ENCODE results near the gene POLE2. TPM values are rescaled to one million over a fixed set of nuclear protein-coding genes. Genes with fewer than 3 reads are reported as not detected.

The POLE2 gene
- total and polyA plus RNA-seq, 2 of the 13 experiments (the other 11 are each of a cell fraction or from before 2014, with no cell fraction given): 16.6 to 37.0 TPM

DNA sequence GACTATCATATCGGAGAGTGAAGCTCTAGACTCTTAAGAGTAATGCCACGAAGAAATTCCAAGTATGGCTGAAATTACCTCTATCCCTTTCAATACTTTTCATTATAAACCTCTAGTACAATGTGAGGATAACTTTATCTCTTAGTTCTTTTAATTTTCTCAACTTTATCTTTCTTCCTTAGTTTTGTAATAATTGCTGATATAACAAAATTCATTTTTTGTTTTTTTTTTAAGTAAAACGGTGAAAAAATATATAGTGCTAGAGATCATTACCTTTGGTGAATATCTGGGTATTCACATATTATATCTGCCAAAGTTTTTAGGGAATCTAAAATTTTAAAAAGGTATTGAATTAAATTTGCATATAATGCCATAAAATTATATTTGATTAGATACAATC, 33.5 kb downstream of the POLE2 start:
- in situ Hi-C loops (cut with HindIII; ENCODE audit: extremely low pct_ligation_motif_present, low pct_unique_long_range_greater_than_20kb): no loop called here
- TF ChIP-seq, protein P1, sequence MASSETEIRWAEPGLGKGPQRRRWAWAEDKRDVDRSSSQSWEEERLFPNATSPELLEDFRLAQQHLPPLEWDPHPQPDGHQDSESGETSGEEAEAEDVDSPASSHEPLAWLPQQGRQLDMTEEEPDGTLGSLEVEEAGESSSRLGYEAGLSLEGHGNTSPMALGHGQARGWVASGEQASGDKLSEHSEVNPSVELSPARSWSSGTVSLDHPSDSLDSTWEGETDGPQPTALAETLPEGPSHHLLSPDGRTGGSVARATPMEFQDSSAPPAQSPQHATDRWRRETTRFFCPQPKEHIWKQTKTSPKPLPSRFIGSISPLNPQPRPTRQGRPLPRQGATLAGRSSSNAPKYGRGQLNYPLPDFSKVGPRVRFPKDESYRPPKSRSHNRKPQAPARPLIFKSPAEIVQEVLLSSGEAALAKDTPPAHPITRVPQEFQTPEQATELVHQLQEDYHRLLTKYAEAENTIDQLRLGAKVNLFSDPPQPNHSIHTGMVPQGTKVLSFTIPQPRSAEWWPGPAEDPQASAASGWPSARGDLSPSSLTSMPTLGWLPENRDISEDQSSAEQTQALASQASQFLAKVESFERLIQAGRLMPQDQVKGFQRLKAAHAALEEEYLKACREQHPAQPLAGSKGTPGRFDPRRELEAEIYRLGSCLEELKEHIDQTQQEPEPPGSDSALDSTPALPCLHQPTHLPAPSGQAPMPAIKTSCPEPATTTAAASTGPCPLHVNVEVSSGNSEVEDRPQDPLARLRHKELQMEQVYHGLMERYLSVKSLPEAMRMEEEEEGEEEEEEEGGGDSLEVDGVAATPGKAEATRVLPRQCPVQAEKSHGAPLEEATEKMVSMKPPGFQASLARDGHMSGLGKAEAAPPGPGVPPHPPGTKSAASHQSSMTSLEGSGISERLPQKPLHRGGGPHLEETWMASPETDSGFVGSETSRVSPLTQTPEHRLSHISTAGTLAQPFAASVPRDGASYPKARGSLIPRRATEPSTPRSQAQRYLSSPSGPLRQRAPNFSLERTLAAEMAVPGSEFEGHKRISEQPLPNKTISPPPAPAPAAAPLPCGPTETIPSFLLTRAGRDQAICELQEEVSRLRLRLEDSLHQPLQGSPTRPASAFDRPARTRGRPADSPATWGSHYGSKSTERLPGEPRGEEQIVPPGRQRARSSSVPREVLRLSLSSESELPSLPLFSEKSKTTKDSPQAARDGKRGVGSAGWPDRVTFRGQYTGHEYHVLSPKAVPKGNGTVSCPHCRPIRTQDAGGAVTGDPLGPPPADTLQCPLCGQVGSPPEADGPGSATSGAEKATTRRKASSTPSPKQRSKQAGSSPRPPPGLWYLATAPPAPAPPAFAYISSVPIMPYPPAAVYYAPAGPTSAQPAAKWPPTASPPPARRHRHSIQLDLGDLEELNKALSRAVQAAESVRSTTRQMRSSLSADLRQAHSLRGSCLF (CRISPR knock-in tag; IDR thresholded peaks at IDR 0.05; ENCODE audit: borderline replicate concordance): no peak
- no peak for TF ChIP-seq ZNF446 (CRISPR knock-in tag; IDR thresholded peaks at IDR 0.05)
- peak; percentile 73; the same call in 1 of the 2 replicates for TF ChIP-seq MAFF (IDR thresholded peaks at IDR 0.05; ENCODE audit: low read depth, low read length)
- peak; percentile 61 to 90 for TF ChIP-seq MAFK (conservative IDR thresholded peaks at IDR 0.05 in 1 of 2, IDR thresholded peaks at IDR 0.05 in 1 of 2; ENCODE audit: low read length in 2 of 2)
- no peak for TF ChIP-seq SATB2 (CRISPR knock-in tag; IDR thresholded peaks at IDR 0.05)
- no peak for TF ChIP-seq TSC22D2 (CRISPR knock-in tag; IDR thresholded peaks at IDR 0.05; ENCODE audit: borderline replicate concordance)
- TF ChIP-seq NCOA5 (CRISPR knock-in tag; IDR thresholded peaks at IDR 0.05): no peak
- no peak for TF ChIP-seq AHR (CRISPR knock-in tag; IDR thresholded peaks at IDR 0.05)
- no peak overlapping the region for H3K9ac ChIP-seq (ENCODE audit: insufficient read depth, low read depth, low read length)
- no TSS peak for BruUV-seq (replicated peaks)
- ChIA-PET CTCF (ENCODE audit: low intra/inter-chr PET ratio, low total read pairs) (no interaction called here), POLR2A (interaction anchor here (0.6 kb wide), 1 partner anchor 19 kb away, joined by 3 read pairs; no protein-coding TSS in a partner anchor)
- H4K20me1 ChIP-seq (ENCODE audit: insufficient read depth, low read length): no peaks in the 10 kb centered on the region
- H3K4me3 ChIP-seq (replicated peaks in 1 of 3; ENCODE audit: insufficient read depth in 1 of 3, low read depth in 2 of 3, low read length in 3 of 3): no peak overlapping the region
- H3K27ac ChIP-seq (ENCODE audit: extremely low read length, insufficient read depth, low read length): no peak overlapping the region
- peaks cover 1% of the 10 kb centered on the region for H3K4me1 ChIP-seq (ENCODE audit: insufficient read depth, low read length)
- H3K27me3 ChIP-seq (ENCODE audit: control insufficient read depth in 1 of 2, insufficient read depth in 2 of 2, low read length in 2 of 2): no peaks in the 10 kb centered on the region
- H3K79me2 ChIP-seq (ENCODE audit: insufficient read depth, low read length): no peaks in the 10 kb centered on the region
- DNase-seq (ENCODE audit: low spot score) (no peak), FAIRE-seq (no peak), ATAC-seq (no peak)
- H2AFZ ChIP-seq (ENCODE audit: low read length): no peak overlapping the region
- H3K9me3 ChIP-seq (ENCODE audit: low read length): no peaks in the 10 kb centered on the region
- no peak overlapping the region for H3K4me2 ChIP-seq (ENCODE audit: low read depth, low read length)
- 98% methylated on average over 3 of the region's 3 CpGs for WGBS (ENCODE audit: low lambda C conversion rate)
- intact Hi-C loops (cut with micrococcal nuclease; ENCODE audit: unreplicated experiment): no loop called here
- H3K36me3 ChIP-seq (replicated peaks in 1 of 2; ENCODE audit: control insufficient read depth in 1 of 2, insufficient read depth in 2 of 2, low read length in 2 of 2): peaks cover 1 to 12% of the 10 kb centered on the region in 2 experiments; a peak in 3 of 5 replicates
